Measurements from ENCODE around the gene RNF39. TPM values are rescaled to one million over a fixed set of nuclear protein-coding genes. Genes with fewer than 3 reads are reported as not detected.
"Not testable (repeated sequence)": the region's sequence is repeated elsewhere in the genome, so short reads cannot be mapped to it uniquely, and the experiment has no call there.

Gene RNF39, protein sequence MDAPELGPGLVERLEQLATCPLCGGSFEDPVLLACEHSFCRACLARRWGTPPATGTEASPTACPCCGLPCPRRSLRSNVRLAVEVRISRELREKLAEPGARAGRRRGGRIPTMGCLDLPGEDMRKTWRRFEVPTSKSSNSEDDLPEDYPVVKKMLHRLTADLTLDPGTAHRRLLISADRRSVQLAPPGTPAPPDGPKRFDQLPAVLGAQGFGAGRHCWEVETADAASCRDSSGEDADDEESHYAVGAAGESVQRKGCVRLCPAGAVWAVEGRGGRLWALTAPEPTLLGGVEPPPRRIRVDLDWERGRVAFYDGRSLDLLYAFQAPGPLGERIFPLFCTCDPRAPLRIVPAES
- not detected for polyA plus RNA-seq

DNA sequence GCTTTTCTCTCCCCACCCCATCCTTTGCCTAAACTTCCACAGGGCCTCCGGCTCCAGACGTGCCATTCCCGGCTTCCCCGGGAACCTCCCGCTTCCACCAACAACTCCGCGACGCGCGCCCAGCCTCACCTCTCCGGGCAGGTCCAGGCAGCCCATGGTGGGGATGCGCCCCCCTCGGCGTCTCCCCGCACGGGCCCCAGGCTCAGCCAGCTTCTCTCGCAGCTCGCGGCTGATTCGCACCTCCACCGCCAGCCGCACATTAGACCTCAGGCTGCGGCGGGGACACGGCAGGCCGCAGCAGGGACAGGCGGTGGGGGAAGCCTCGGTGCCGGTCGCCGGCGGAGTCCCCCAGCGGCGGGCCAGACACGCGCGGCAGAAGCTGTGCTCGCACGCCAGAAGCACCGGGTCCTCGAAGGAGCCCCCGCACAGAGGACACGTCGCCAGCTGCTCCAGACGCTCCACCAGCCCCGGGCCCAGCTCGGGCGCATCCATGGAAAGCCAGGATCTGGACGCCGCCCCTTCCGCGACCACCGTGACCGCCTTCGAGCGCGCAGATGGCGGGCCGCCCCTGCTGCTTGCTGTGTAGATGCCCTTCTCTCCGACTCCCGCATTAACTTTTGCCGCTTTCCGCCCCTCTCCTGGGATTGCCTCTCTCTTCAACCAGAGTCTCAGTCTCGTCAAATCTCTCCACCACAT lies at the start of gene RNF39:
Gene RNF39 (minus strand): TSS at position 676 of the 696 bp plus-strand sequence. CDS start 184 bp downstream, at position 492.
- H3K4me1 Mint-ChIP-seq, result peaks cover 29 to 45% of the 10 kb centered on the region in 2 donors
- DNase-seq, result no peak
- peaks cover 14 to 47% (median 30%) of the 10 kb centered on the region in 3 donors for H3K27me3 Mint-ChIP-seq (ENCODE audit: low read depth in 3 of 3)
- H3K36me3 Mint-ChIP-seq, result peaks cover 9 to 29% (median 16%) of the 10 kb centered on the region in 3 donors
- peaks cover 0 to 1% (median 0%) of the 10 kb centered on the region in 6 donors for H3K9me3 Mint-ChIP-seq
- H3K27ac Mint-ChIP-seq, result peak within 1 kb of the TSS in 1 of 6 donors; percentile 15
- peak within 1 kb of the TSS in 3 of 5 donors; percentile 33 to 36 (median 36) for H3K4me3 Mint-ChIP-seq

DNA sequence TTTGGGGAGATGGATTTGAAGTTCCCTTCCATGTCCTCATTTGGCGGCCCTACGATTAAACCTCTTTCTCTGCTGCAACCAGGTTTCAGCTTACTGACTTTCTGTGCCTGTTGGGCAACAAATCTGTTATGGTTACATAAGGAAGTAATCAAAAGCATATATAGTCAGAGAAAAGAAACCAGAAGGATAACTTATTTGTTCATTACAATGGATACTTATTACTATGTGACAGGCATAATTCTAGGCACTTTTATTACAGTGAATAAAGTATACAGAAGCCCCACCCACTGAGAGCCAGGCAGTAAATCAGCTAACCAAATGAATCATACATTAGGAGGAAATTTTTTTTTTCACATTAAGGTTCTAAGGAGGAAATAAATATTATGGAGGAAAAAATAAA lies 46.9 kb upstream of the RNF39 start:
- Mint-ChIP-seq H3K27me3 (ENCODE audit: low read depth in 3 of 3) (peaks cover 6 to 17% (median 14%) of the 10 kb centered on the region in 3 donors), H3K27ac (no peak overlapping the region)

DNA sequence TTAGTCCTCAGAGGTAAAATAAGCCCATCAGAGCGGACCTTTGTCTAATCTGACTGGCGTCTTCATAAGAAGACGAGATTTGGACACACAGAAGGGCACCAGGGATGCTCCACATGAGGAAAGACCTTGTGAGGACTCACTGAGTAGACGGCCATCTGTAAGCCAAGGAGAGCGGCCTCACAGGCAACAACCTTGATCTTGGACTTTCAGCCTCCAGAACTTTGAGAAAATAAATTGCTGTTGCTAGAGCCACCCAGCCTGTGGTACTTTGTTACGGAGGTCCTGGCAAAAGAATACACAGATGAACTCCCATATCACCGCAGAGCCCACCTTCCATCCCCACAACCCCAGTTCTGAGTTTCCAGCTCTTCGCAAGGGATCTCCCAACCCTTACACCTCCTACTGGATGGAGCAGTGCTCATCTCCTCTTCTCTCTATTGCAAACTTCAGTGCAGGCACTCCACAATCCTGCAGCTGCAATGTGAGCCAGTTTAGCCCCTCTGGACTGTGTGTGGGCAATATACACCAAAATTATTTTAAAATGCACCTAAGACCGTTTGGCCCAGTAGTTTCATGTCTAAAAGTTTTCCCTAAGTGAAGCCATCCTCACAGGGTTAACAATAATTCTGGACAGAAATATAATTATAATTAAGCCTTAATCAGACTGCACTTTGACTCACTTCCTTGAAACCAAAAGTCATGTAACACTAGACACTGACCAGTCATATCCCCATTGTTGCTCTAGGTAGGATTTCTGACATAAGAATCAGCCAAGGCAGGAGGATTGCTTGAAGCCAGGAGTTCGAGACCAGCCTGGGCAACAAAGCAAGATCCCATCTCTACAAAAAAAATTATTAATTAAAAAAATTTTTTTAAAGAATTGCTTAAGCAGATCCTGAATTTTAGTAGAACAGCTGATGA lies 46.1 kb upstream of the RNF39 start:
- DNase-seq, result no peak
- H3K4me1 Mint-ChIP-seq, result no peaks in the 10 kb centered on the region

More for the DNA sequence above, 46.9 kb upstream of the RNF39 start:
- Mint-ChIP-seq H3K4me1 (no peaks in the 10 kb centered on the region), H3K4me3 (no peak overlapping the region), H3K9me3 (no peaks in the 10 kb centered on the region), H3K36me3 (no peaks in the 10 kb centered on the region)
- DNase-seq, result no peak

DNA sequence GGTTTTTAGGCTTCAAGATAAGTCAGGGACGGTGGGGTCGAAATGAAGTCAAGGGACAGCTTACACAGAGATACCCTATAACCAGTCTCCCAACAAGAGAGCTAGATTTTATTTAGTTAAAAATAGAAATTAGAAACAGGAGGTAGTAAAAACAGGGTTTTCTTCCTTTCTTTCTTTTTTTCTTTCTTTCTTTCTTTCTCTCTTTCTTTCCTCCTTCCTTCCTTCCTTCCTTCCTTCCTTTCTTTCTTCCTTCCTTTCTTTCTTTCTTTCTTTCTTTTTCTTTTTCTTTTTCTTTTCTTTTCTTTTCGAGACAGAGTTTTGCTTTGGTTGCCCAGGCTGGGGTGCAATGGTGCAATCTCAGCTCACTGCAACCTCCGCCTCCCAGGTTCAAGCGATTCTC lies 43.1 kb upstream of the RNF39 start:
- H3K27ac Mint-ChIP-seq, DNase-seq, H3K4me3 Mint-ChIP-seq, H3K9me3 Mint-ChIP-seq, H3K36me3 Mint-ChIP-seq, H3K4me1 Mint-ChIP-seq: not testable (repeated sequence)
- H3K27me3 Mint-ChIP-seq (ENCODE audit: low read depth in 3 of 3), result peaks cover 6 to 24% (median 13%) of the 10 kb centered on the region in 3 donors

More for the DNA sequence above, 46.1 kb upstream of the RNF39 start:
- no peak overlapping the region for H3K27ac Mint-ChIP-seq
- no peaks in the 10 kb centered on the region for H3K9me3 Mint-ChIP-seq
- H3K36me3 Mint-ChIP-seq, result no peaks in the 10 kb centered on the region
- H3K27me3 Mint-ChIP-seq (ENCODE audit: low read depth in 3 of 3), result peaks cover 8 to 12% (median 10%) of the 10 kb centered on the region in 3 donors
- H3K4me3 Mint-ChIP-seq, result no peak overlapping the region

DNA sequence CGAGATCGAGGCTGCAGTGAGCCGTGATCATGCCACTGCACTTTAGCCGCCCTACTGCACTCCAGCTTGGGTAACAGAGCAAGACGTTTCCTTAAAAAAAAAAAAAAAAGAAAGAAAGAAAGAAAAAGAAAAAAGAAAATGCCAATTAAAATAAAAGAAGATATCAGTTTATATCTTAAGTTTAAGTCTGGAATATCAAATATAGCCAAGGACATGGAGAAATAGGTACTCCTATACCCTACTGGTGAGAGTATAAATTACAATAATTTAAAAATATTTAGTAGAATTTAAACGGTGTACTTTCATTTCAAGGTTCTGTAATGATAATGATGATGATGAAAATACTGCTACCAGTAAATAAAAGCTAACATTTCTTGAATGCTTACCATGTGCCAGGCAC lies 41.2 kb upstream of the RNF39 start:
- Mint-ChIP-seq H3K9me3 (no peaks in the 10 kb centered on the region), H3K4me3 (no peak overlapping the region), H3K36me3 (no peaks in the 10 kb centered on the region), H3K27me3 (ENCODE audit: low read depth in 3 of 3) (peaks cover 9 to 14% (median 10%) of the 10 kb centered on the region in 3 donors), H3K4me1 (no peaks in the 10 kb centered on the region), H3K27ac (no peak overlapping the region)
- no peak for DNase-seq

DNA sequence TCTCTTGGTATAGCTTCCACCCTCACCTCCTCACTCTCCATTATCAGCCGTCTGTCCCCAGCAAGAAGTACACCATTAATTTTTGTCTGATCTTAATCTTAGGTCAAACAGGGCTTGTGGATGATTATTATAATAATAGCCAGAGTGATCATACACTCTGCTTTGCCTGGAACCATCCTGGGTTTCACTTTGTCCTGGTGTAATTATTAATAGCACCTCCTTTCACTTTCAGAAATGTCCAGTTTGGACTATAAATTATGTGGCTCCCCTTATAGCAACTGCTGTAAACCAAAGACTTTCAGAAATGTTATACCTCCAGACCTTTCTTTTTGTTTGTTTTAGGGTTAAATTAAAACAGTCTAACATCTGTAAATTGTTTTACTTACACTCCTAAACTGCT lies 38.3 kb upstream of the RNF39 start:
- no peak for DNase-seq
- H3K9me3 Mint-ChIP-seq, result no peaks in the 10 kb centered on the region

DNA sequence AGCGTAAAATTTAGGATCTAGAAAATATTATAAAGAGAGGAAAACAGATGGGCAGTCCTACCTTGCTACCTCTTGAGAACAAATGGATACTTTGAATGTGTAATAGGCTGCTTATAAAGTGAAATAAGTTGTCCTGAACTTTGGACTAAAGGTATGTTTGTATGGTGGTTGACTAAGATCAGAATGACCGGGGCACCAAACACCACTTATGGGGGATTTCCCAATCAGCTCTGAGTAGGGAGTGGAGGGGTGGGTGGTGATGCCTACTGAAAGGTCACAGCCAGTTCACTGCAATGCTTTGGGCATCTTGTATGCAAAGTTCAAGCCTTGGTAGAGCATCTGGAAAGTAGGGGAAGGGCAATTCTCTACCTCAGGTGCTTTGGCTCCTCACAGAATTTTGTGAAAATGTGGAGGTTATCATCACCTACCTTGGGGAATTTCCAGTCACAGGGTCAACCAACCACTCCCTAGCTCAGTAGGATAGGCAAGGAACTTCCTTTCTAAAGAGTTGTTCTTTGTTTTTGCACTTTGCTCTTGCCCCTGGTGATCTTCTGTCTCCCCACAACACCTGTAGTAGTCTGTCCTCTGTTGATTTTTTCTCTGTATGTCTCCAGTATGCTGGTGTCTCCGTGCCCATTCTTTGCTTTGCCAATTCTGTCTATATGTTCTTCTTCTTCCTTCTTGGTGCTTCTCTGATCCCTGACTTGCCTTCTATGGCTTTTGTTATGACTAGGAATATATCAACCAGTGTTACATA lies 37.6 kb upstream of the RNF39 start, which contains the start of gene TRIM31:
Gene TRIM31 (minus strand): TSS at position 88 of the 757 bp plus-strand sequence. CDS start 285 bp downstream, outside the sequence.
- no peaks in the 10 kb centered on the region for H3K4me1 Mint-ChIP-seq
- no peaks in the 10 kb centered on the region for H3K9me3 Mint-ChIP-seq
- no peak for DNase-seq
- H3K4me3 Mint-ChIP-seq, result no peak within 1 kb of the TSS
- no peak within 1 kb of the TSS for H3K27ac Mint-ChIP-seq
- peaks cover 9 to 28% (median 20%) of the 10 kb centered on the region in 3 donors for H3K27me3 Mint-ChIP-seq (ENCODE audit: low read depth in 3 of 3)
- H3K36me3 Mint-ChIP-seq, result no peaks in the 10 kb centered on the region

More for the DNA sequence above, 38.3 kb upstream of the RNF39 start:
- Mint-ChIP-seq H3K36me3 (no peaks in the 10 kb centered on the region), H3K4me3 (no peak overlapping the region), H3K27ac (no peak overlapping the region), H3K27me3 (ENCODE audit: low read depth in 3 of 3) (peaks cover 9 to 23% (median 18%) of the 10 kb centered on the region in 3 donors), H3K4me1 (no peaks in the 10 kb centered on the region)

DNA sequence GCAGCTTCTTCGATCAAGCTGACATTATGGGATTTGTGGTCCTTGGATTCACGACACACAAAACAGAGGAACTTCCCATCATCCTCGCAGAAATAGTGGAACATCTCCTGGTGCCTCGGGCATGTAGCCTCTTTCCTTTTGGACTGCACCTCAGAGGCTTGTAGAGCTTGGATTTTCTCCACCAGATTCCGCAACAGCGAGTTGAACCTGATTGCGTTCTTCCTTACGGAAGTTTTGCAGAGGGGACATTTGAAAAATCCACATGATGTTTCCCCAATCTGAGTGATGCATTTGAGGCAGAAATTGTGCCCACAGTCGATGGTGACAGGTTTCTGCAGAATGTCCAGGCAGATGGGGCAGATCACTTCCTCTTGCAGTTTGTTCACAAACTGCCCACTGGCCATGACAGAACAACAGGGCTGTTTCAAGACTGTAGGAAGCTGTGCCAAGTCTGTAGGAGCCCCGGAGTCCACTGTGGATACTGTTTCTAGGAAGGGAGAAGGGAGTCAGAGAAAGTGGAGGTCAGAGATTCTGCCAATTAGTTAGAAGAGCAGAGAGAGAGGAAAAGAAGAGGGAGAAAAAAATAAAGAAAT lies 36.9 kb upstream of the RNF39 start:
- Mint-ChIP-seq H3K27me3 (ENCODE audit: low read depth in 3 of 3) (peaks cover 9 to 30% (median 24%) of the 10 kb centered on the region in 3 donors), H3K4me3 (no peak overlapping the region), H3K4me1 (no peaks in the 10 kb centered on the region), H3K9me3 (no peaks in the 10 kb centered on the region), H3K27ac (no peak overlapping the region), H3K36me3 (no peaks in the 10 kb centered on the region)
- DNase-seq, result no peak

DNA sequence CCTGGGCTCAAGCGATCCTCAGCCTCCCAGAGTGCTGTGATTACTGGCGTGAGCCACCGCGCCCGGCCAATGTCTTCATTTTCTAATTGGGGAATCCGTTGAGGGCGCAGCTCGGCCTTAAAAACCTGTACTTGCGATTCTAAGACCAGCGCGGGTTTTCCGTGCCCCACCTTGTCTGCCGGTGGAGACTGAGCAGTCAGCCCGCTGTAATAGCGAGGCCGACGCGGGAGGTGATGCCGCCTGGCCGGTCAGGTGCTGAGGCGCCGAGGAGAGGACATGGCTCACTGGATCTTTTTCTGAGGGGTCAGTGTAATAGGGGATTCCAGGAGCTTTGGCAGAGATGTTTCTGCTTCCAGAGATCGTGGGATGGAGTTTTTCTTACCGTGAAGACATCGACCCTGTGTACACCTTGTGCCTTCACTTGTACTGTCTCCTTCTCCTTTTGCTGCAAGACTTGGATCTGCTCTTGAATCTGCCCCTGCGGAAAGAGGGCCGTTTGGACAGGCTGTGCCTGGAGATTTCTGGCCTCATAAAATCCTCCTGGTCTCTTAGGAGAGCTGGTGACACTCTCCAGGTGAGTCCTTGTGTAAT lies 35.8 kb upstream of the RNF39 start:
- no peak for DNase-seq
- Mint-ChIP-seq H3K27me3 (ENCODE audit: low read depth in 3 of 3) (peaks cover 7 to 31% (median 22%) of the 10 kb centered on the region in 3 donors), H3K36me3 (no peaks in the 10 kb centered on the region), H3K4me1 (no peaks in the 10 kb centered on the region), H3K4me3 (no peak overlapping the region), H3K9me3 (no peaks in the 10 kb centered on the region), H3K27ac (no peak overlapping the region)

DNA sequence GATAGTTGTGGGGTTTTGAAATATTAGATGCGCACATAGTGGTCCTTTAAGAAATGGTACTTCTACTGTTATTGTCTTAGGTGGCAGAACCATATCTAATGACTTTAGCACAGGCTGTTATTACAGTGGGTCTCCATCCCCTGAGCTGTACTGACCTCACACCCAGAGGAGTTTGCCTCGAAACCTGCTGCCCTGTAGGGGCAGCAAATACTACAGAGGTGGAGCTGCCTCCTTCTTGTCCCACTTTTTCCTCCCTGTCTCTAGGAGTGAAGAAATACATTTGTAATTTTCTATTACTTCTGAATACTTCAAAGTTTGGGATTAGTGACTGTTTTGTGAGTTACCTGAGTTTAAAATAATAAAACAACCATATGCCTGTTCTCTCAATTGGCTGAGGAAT lies 29.1 kb upstream of the RNF39 start:
- peaks cover 35 to 40% of the 10 kb centered on the region in 2 donors for H3K4me1 Mint-ChIP-seq
- no peaks in the 10 kb centered on the region for H3K36me3 Mint-ChIP-seq
- peak overlapping the region in 1 of 5 donors; percentile 26 for H3K4me3 Mint-ChIP-seq
- DNase-seq, result no peak
- H3K9me3 Mint-ChIP-seq, result no peaks in the 10 kb centered on the region
- no peak overlapping the region for H3K27ac Mint-ChIP-seq
- H3K27me3 Mint-ChIP-seq (ENCODE audit: low read depth in 3 of 3), result peaks cover 10 to 38% (median 27%) of the 10 kb centered on the region in 3 donors

DNA sequence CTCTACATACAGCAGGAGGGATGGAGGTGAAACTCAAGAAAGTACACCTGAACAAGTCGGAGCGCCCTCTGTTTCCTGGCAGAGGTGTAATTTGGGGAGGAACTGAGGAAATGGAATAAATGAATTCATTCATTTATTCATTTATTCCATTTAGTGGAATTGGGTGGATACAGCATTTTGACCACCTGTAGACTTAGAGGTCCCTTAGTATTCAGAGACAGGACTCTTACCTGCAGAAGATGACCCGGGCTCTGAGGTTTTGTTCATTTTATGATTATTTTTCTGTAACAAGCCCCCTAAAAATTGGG lies 28.3 kb upstream of the RNF39 start:
- Mint-ChIP-seq H3K4me3 (peak overlapping the region; percentile 85 to 93 (median 87)), H3K36me3 (no peaks in the 10 kb centered on the region), H3K9me3 (no peaks in the 10 kb centered on the region), H3K27me3 (ENCODE audit: low read depth in 3 of 3) (peaks cover 16 to 41% (median 30%) of the 10 kb centered on the region in 3 donors), H3K4me1 (peaks cover 36 to 42% of the 10 kb centered on the region in 2 donors), H3K27ac (peak overlapping the region in 1 of 6 donors; percentile 23)
- DNase-seq, result no peak

Data from immature natural killer cell (primary cell).